Measurements from ENCODE around the gene ZNF629.
"Not testable (repeated sequence)": the region's sequence is repeated elsewhere in the genome, so short reads cannot be mapped to it uniquely, and the experiment has no call there.

ZNF629 gene

GRCh38 chr16:30786936-30787612 lies at the start of gene ZNF629:
Gene ZNF629, minus strand, starts transcription at chr16:30787205. Its CDS starts 2,723 bp downstream, at chr16:30784482.
- peak; percentile 44 for DNase-seq

GRCh38 chr16:30834130-30834740 lies 47.2 kb upstream of the ZNF629 start:
- DNase-seq: no peak

- no peak for DNase-seq
Observed at GRCh38 chr16:30830072-30830417, 43.0 kb upstream of the ZNF629 start.

- DNase-seq: no peak
Observed at GRCh38 chr16:30829130-30830071, 42.4 kb upstream of the ZNF629 start.

- no peak for DNase-seq
Observed at GRCh38 chr16:30821891-30822290, 34.9 kb upstream of the ZNF629 start.

- DNase-seq: not testable (repeated sequence)
Observed at GRCh38 chr16:30821441-30821840, 34.4 kb upstream of the ZNF629 start.

GRCh38 chr16:30820952-30821421 lies 34.0 kb upstream of the ZNF629 start:
- no peak for DNase-seq

GRCh38 chr16:30816769-30817168 lies 29.8 kb upstream of the ZNF629 start:
- DNase-seq: no peak

GRCh38 chr16:30813821-30814189 lies 26.8 kb upstream of the ZNF629 start:
- DNase-seq: no peak

GRCh38 chr16:30809675-30810074 lies 22.7 kb upstream of the ZNF629 start:
- DNase-seq: not testable (repeated sequence)

- not testable (repeated sequence) for DNase-seq
Observed at GRCh38 chr16:30808890-30809426, 22.0 kb upstream of the ZNF629 start.

GRCh38 chr16:30808146-30808545 lies 21.1 kb upstream of the ZNF629 start:
- DNase-seq: no peak

GRCh38 chr16:30805370-30806169 lies 18.6 kb upstream of the ZNF629 start:
- peak; percentile 63 for DNase-seq

GRCh38 chr16:30805056-30805369 lies 18.0 kb upstream of the ZNF629 start:
- DNase-seq: peak; percentile 47

GRCh38 chr16:30802936-30803335 lies 15.9 kb upstream of the ZNF629 start:
- DNase-seq: no peak

GRCh38 chr16:30797670-30798309 lies 10.8 kb upstream of the ZNF629 start:
- no peak for DNase-seq

GRCh38 chr16:30794634-30795033 lies 7.6 kb upstream of the ZNF629 start:
- no peak for DNase-seq

GRCh38 chr16:30793508-30794069 lies 6.6 kb upstream of the ZNF629 start:
- DNase-seq: no peak

- no peak for DNase-seq
Observed at GRCh38 chr16:30787613-30788378, 791 bp upstream of the ZNF629 start.

GRCh38 chr16:30786115-30786935 lies 680 bp downstream of the ZNF629 start:
- DNase-seq: peak; percentile 38

Data from activated CD4-positive, alpha-beta T cell treated with anti-CD3 and anti-CD28 coated beads for 48 hours (primary cell).